Measurements from ENCODE around the gene MRPL42.

Gene MRPL42

DNA sequence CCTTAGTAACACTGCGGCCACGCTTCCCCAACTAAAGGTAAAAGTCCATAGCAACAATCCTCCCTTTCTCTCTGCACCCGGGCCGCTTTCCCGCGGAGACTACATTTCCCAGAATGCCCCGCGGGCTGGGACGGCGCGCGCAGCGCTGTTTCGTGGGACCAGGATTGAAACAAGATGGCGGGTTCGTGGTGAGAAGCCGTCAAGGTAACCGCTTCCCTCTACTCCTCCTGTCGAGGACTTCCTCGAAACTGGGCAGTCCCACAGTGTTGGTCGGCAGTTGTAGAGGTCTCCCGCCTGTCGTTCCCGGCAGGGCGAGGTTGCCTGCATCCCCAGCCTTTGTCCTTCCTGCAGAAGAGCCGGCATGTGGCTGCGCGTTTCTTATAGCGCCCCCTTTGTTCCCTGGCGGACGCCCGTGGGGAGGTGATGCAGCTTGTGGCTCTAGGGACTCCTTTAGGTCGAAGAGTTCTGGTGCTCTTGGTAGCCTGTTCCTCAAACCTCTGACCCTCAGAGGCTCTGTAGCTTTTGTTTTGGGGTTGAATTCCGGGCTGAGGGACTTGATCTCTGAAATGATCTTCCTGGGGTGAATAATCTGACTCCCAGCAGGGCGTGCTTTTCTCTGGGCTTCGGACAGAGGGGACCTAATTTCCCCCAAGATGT lies at the start of gene MRPL42:
Gene MRPL42, plus strand, starts transcription at position 164 of the 657 bp plus-strand sequence. CDS start 1,772 bp downstream, outside the sequence.
- peak within 1 kb of the TSS; percentile 85 for H3K27ac ChIP-seq
- TF ChIP-seq, protein P1, sequence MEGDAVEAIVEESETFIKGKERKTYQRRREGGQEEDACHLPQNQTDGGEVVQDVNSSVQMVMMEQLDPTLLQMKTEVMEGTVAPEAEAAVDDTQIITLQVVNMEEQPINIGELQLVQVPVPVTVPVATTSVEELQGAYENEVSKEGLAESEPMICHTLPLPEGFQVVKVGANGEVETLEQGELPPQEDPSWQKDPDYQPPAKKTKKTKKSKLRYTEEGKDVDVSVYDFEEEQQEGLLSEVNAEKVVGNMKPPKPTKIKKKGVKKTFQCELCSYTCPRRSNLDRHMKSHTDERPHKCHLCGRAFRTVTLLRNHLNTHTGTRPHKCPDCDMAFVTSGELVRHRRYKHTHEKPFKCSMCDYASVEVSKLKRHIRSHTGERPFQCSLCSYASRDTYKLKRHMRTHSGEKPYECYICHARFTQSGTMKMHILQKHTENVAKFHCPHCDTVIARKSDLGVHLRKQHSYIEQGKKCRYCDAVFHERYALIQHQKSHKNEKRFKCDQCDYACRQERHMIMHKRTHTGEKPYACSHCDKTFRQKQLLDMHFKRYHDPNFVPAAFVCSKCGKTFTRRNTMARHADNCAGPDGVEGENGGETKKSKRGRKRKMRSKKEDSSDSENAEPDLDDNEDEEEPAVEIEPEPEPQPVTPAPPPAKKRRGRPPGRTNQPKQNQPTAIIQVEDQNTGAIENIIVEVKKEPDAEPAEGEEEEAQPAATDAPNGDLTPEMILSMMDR (conservative IDR thresholded peaks at IDR 0.05), result peak; percentile 81
- no peak for TF ChIP-seq ZFX (IDR thresholded peaks at IDR 0.05)

DNA sequence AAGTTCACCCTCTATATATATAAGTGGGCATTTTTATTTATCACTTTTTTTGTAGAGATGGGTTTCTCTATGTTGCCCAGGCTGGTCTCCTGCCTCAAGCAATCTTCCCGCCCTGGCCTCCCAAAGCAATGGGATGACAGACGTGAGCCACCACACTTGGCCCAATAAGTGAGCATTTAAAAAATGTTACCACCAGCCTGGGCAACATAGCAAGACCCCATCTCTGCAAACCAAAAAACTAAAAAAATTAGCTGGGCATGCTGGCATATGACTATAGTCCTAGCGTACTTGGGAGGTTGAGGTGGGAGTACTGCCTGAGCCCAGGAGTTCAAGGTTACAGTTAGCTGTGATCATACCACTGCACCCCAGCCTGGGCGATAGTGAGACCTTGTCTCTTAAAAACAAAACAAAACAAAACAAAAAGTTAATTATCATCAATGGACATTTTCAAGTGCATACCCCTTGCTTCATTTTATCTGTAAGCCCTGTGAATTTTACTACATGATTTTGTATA lies 49.3 kb upstream of the MRPL42 start:
- no peak for TF ChIP-seq ZFX (IDR thresholded peaks at IDR 0.05)
- TF ChIP-seq, protein P1 (conservative IDR thresholded peaks at IDR 0.05), result no peak
- no peak overlapping the region for H3K27ac ChIP-seq

DNA sequence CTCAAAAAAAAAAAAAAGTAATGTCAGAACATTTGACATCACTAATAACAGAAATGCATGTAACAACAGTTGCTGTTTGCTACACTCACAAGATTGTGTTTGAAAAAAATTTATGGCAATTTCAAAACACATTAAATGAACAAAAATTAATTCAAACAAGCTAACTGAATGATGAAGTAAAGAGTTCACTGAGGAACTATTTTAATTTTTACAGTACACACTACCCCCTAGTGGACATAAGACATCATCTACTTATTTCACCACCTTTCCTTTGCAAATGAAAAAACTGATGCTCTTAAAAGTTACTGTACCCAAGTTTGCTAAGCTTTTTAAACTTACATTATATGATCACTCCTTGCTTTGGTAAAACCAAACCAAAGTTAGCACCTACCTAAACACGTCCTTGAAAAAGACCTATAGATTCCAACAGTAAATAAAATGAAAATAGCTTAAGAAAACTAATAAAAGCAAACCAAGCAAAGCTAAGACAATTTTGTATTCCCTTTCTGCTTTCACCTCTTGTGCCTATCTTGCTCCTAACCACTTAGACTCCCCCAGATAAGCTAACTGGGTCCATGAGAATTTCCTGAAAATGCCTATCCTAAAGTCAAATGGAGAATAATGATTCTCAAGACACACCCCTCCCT lies 47.8 kb upstream of the MRPL42 start:
- no peak for TF ChIP-seq ZFX (IDR thresholded peaks at IDR 0.05)
- TF ChIP-seq, protein P1 (conservative IDR thresholded peaks at IDR 0.05), result peak; percentile 73
- peak overlapping the region; percentile 37; the same call in 1 of the 2 replicates for H3K27ac ChIP-seq

DNA sequence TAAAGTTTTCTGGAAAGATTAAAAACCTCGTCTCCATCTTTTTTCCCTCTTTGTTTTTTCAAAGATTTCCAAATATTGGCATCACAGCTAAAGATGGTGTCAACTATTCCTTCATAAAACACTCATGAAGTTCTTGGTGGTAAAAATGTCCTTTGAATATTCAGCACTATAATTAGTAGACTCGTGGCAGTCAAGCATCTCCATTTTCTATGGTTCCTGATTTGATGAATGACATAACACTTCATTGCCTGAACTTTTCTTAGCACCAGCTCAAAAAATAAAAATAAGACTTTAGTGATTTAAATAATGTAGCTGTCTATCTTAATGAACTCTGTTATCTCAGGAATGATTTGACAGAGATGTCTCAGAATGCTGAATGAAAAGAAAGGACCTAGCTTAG lies 45.3 kb upstream of the MRPL42 start:
- TF ChIP-seq, protein P1 (conservative IDR thresholded peaks at IDR 0.05), result no peak
- no peak for TF ChIP-seq ZFX (IDR thresholded peaks at IDR 0.05)
- no peak overlapping the region for H3K27ac ChIP-seq

DNA sequence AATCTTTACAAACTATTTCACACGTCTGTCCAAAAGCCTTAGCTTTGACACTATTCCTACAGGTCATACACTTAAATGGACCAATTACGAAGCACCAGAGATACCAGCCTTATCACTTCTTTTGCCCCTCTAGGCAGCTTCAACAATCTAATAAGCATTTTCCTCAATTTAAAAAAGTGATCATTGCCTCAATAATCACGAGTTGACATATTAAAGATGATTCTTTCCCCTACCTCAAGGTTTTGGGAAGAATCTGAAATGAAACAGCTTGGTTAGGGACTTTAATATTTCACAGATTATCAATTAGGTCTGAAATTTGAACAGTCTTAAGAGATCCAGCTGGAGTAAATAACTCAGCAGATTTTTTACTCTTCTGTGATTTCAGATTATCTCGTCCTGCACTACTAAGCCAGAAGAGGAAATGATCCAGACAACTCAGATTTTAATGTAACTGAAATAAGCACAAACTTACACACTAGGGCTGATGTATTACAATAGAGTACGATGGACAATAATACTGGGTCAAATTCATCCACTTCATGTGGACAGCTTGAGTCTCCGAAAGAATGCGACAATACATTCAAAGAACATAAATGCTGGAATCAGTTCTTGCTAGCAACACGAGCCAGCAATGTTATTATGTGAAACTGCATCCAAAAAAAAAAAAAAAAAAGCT lies 41.4 kb upstream of the MRPL42 start:
- H3K27ac ChIP-seq, result no peak overlapping the region
- TF ChIP-seq ZFX (IDR thresholded peaks at IDR 0.05), result no peak
- TF ChIP-seq, protein P1 (conservative IDR thresholded peaks at IDR 0.05), result no peak

DNA sequence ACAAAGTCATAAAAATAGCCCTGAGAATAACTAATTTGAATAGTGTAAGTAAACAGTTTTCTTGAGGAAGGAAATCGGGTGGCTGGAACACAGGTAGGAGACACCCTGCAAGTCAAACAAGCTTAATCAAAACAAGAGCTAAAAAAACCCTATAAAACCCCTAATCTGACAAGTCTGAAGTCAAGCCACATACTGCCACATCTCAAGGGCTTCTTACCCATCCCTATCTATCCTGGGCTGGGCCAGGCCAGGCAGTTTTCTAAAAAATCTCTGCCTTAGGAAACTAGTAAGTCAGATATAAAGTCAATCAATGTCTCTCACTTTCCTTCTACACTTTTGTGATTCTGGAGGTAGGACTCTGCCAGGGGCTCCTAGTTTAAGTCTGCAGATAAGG lies 40.9 kb upstream of the MRPL42 start:
- no peak overlapping the region; the same call in 1 of the 2 replicates for H3K27ac ChIP-seq

More for the DNA sequence above, 40.9 kb upstream of the MRPL42 start:
- TF ChIP-seq, protein P1 (conservative IDR thresholded peaks at IDR 0.05), result no peak
- TF ChIP-seq ZFX (IDR thresholded peaks at IDR 0.05), result no peak
